SH-SY5Y (cell line): ENCODE measurements around the gene MGAT4C.

Experiments used
- GATA2 ChIP-seq: IDR thresholded peaks from 2 replicates; pipeline ENCODE4 v1.6.1; 2011; ENCODE audit warnings: mild to moderate bottlenecking, low read depth, low read length
- GATA3 ChIP-seq: IDR thresholded peaks from 2 replicates; pipeline ENCODE4 v1.6.1; 2011; ENCODE audit warnings: low read depth, mild to moderate bottlenecking, low read length, moderate library complexity

- TF ChIP-seq GATA2 (no peak), GATA3 (no peak)
Observed at GRCh38 chr12:86292480-86292879, 36.3 kb upstream of the MGAT4C start.
